ENCODE data around the gene HMMR. TPM values are rescaled to one million over a fixed set of nuclear protein-coding genes. Genes with fewer than 3 reads are reported as not detected.

The HMMR gene
- total and polyA plus RNA-seq, 2 donors (not counting 1 experiment from before 2014, with no cell fraction given): 0.34 to 1.6 TPM

- ATAC-seq (ENCODE audit: low read depth) (peak; percentile 0), DNase-seq (no peak)
- peak overlapping the region; percentile 98 for H3K4me3 Mint-ChIP-seq
- H3K4me1 Mint-ChIP-seq: peaks cover 58% of the 10 kb centered on the region
- WGBS (ENCODE audit: insufficient coverage): no CpG with 5 or more reads among the region's 7 CpGs
- peak overlapping the region; percentile 77 for H2AFZ ChIP-seq (ENCODE audit: insufficient read depth, low read depth, low read length, poor library complexity, severe bottlenecking)
- H3K27ac ChIP-seq (ENCODE audit: low read length in 2 of 2): peak overlapping the region; percentile 93 to 95
- H3K9me3 ChIP-seq (ENCODE audit: control extremely low read depth in 1 of 3, control insufficient read depth in 2 of 3, insufficient read depth in 1 of 3, low read length in 2 of 3): no peaks in the 10 kb centered on the region
- no peak for TF ChIP-seq EZH2 (IDR thresholded peaks at IDR 0.05; ENCODE audit: borderline replicate concordance, insufficient read depth, low read depth, low read length, poor library complexity, severe bottlenecking)
- no peak for TF ChIP-seq CTCF (IDR thresholded peaks at IDR 0.05)
- H3K9me3 Mint-ChIP-seq (ENCODE audit: insufficient read depth): no peaks in the 10 kb centered on the region
- peak overlapping the region; percentile 88 for H3K9ac ChIP-seq (ENCODE audit: low read length)
- no peaks in the 10 kb centered on the region for H3K27me3 ChIP-seq (replicated peaks in 1 of 4; ENCODE audit: control extremely low read depth in 1 of 4, control insufficient read depth in 3 of 4, insufficient read depth in 4 of 4, low read length in 3 of 4)
- no peaks in the 10 kb centered on the region for H3K27me3 Mint-ChIP-seq
- H3K27ac Mint-ChIP-seq: peak overlapping the region; percentile 98
- H3K4me2 ChIP-seq (replicated peaks; ENCODE audit: low read depth, low read length, poor library complexity, severe bottlenecking): peak overlapping the region; percentile 80
- peak overlapping the region; percentile 61 to 94 (median 83) for H3K4me3 ChIP-seq (ENCODE audit: control extremely low read depth in 1 of 5, extremely low read depth in 1 of 5, insufficient read depth in 1 of 5, low read depth in 2 of 5, low read length in 4 of 5)
- H3K36me3 ChIP-seq (replicated peaks in 1 of 2; ENCODE audit: control extremely low read depth in 1 of 2, control insufficient read depth in 1 of 2, extremely low read depth in 1 of 2, insufficient read depth in 2 of 2, low read length in 1 of 2): peaks cover 0 to 4% of the 10 kb centered on the region in 2 experiments
- intact Hi-C loops (cut with micrococcal nuclease): loop anchor here (1.0 kb wide), 4 partner anchors 45 to 411 kb away; partner anchors contain the start of genes CCNG1, HMMR and NUDCD2
- H3K4me1 ChIP-seq (ENCODE audit: control insufficient read depth in 2 of 2, insufficient read depth in 2 of 2, low read length in 2 of 2): peaks cover 47 to 55% of the 10 kb centered on the region in 2 donors
- ChIA-PET POLR2A (interaction anchor here (0.7 to 4.0 kb wide), 4 partner anchors 32 to 411 kb away, joined by 3 to 40 read pairs (median 3); partner anchors contain the start of genes CCNG1, HMMR and NUDCD2), CTCF (interaction anchor here (1.0 to 4.0 kb wide), 5 partner anchors 21 to 999 kb away, joined by 3 to 37 read pairs (median 5); partner anchors contain the start of genes HMMR and NUDCD2)
- H4K20me1 ChIP-seq (ENCODE audit: control insufficient read depth, insufficient read depth, low read length, poor library complexity, severe bottlenecking): no peaks in the 10 kb centered on the region
- H3K79me2 ChIP-seq (ENCODE audit: control insufficient read depth, insufficient read depth, low read length): peaks cover 48% of the 10 kb centered on the region
Observed at GRCh38 chr5:163505049-163505367, 44.6 kb downstream of the HMMR start.
